HepG2 (cell line): ENCODE data around the gene WASF1. TPM values are rescaled to one million over a fixed set of nuclear protein-coding genes. Genes with fewer than 3 reads are reported as not detected.

Experiments
- ATAC-seq: fragments of 200-7000 bp; cut with Tn5 transposase; 3 replicates; pipeline ENCODE4 v1.9.1; 2020; ENCODE audit warnings: mild to moderate bottlenecking, moderate library complexity
- BruUV-seq: library from RNA; stranded (reverse); fragments of 400-500 nt; replicated peaks from 2 replicates; lab custom pipeline; 2021; lab: Mats Ljungman, UMichigan
- CTCF ChIA-PET: fragments of 300-600 bp; formaldehyde crosslinking; extraction: SDS; loops from one replicate; lab custom pipeline; 2021; ENCODE audit warnings: low total read pairs, inconsistent platforms, low intra/inter-chr PET ratio; lab: Yijun Ruan, JAX
- POLR2A ChIA-PET: fragments of 350-600 bp; sonication (Branson Sonifier 250); formaldehyde crosslinking; loops from one replicate; lab custom pipeline; 2020; ENCODE audit warnings: antibody characterized with exemption, inconsistent platforms; lab: Yijun Ruan, JAX
- DNase-seq: peaks from one replicate; pipeline ENCODE4 v3.0.0-alpha.2; 2015; ENCODE audit warnings: low spot score
- FAIRE-seq: peaks from 3 replicates; lab custom pipeline; 2011; peaks lifted over from hg19 to GRCh38; lab: Jason Lieb, UNC
- H2AFZ ChIP-seq: one replicate; pipeline ENCODE4 v1.6.1; 2011; ENCODE audit warnings: low read length, inconsistent platforms
- H3K27ac ChIP-seq: fragments of 300-600 bp; 3 replicates; pipeline ENCODE4 v1.8.0; 2011; ENCODE audit warnings: mixed run types, mild to moderate bottlenecking, mixed read lengths, low read length, inconsistent platforms; ENCODE audit not compliant: insufficient read depth; ENCODE audit errors: extremely low read length
- H3K27me3 ChIP-seq, 2 experiments: fragments of 200-600 bp in 1 of 2; 2 replicates in 1 of 2; 3 replicates in 1 of 2; pipeline versions ENCODE4 v1.6.0 to v1.8.0; 2011; ENCODE audit warnings: low read length in 2 of 2, mild to moderate bottlenecking in 2 of 2, moderate library complexity in 2 of 2, inconsistent platforms in 1 of 2; ENCODE audit not compliant: insufficient read depth in 2 of 2, control insufficient read depth in 1 of 2
- H3K36me3 ChIP-seq, 2 experiments: fragments of 200-600 bp in 1 of 2; replicated peaks in 1 of 2; 2 replicates in 1 of 2; 3 replicates in 1 of 2; pipeline versions ENCODE4 v1.5.1 to v1.8.0; 2011; ENCODE audit warnings: low read length in 2 of 2, inconsistent platforms in 1 of 2; ENCODE audit not compliant: insufficient read depth in 2 of 2, control insufficient read depth in 1 of 2
- H3K4me1 ChIP-seq: 2 replicates; pipeline ENCODE4 v1.5.1; 2012; ENCODE audit warnings: low read length, inconsistent platforms; ENCODE audit not compliant: insufficient read depth
- H3K4me2 ChIP-seq: 2 replicates; pipeline ENCODE4 v1.6.0; 2011; ENCODE audit warnings: low read depth, low read length, inconsistent platforms
- H3K4me3 ChIP-seq, 3 experiments: fragments of 200-600 bp in 1 of 3; sonication (generic), shearing (Covaris generic) in 1 of 3; replicated peaks in 1 of 3; 2 replicates each; pipeline ENCODE4 v1.5.1; 2011 to 2016; ENCODE audit warnings: low read length in 3 of 3, inconsistent platforms in 2 of 3, low read depth in 2 of 3, mild to moderate bottlenecking in 2 of 3, control low read depth in 1 of 3, mixed read lengths in 1 of 3; ENCODE audit not compliant: insufficient read depth in 1 of 3
- H3K79me2 ChIP-seq: one replicate; pipeline ENCODE4 v1.6.1; 2011; ENCODE audit warnings: low read length, inconsistent platforms; ENCODE audit not compliant: insufficient read depth
- H3K9ac ChIP-seq: 2 replicates; pipeline ENCODE4 v1.6.0; 2011; ENCODE audit warnings: mild to moderate bottlenecking, low read depth, low read length, inconsistent platforms; ENCODE audit not compliant: insufficient read depth
- H3K9me3 ChIP-seq: 2 replicates; pipeline ENCODE4 v1.5.1; 2012; ENCODE audit warnings: mild to moderate bottlenecking, low read length
- H4K20me1 ChIP-seq: 2 replicates; pipeline ENCODE4 v1.6.0; 2011; ENCODE audit warnings: inconsistent platforms, mild to moderate bottlenecking, low read length, moderate library complexity; ENCODE audit not compliant: insufficient read depth
- RAD21 ChIP-seq: fragments of 450-650 bp; formaldehyde crosslinking; IDR thresholded peaks from 2 replicates; pipeline ENCODE4 v1.5.0; 2020; ENCODE audit warnings: mild to moderate bottlenecking
- SMC3 ChIP-seq: IDR thresholded peaks from 2 replicates; pipeline ENCODE4 v1.6.1; 2011; ENCODE audit warnings: low read length, improper control_type of control experiment
- STAG1 ChIP-seq: sonication (generic); formaldehyde crosslinking; IDR thresholded peaks from 2 replicates; pipeline ENCODE4 v1.4.0; 2020; ENCODE audit warnings: missing genetic modification reagents
- ZNF274 ChIP-seq: sonication (generic); formaldehyde crosslinking; IDR thresholded peaks from 2 replicates; pipeline ENCODE4 v1.5.1; 2020; ENCODE audit warnings: mild to moderate bottlenecking, missing genetic modification reagents
- WGBS: methylation state at CpG from one replicate; pipeline ENCODE4 v1.1.6; 2017; ENCODE audit warnings: low lambda C conversion rate; 5-methylcytosine and 5-hydroxymethylcytosine counted together
- in situ Hi-C: cut with HindIII; loops from 2 replicates; pipeline ENCODE4 v1.10.0; 2017; ENCODE audit warnings: low pct_unique_long_range_greater_than_20kb; ENCODE audit not compliant: extremely low pct_ligation_motif_present
- intact Hi-C: fragments of 100-400 bp; cut with micrococcal nuclease; formaldehyde crosslinking; loops from one replicate; pipeline ENCODE4 v1.10.0; 2022; ENCODE audit not compliant: unreplicated experiment
- polyA plus RNA-seq, 8 experiments: library from polyadenylated mRNA; depleted of rRNA in 3 of 8; stranded (reverse) in 7 of 8; unstranded in 1 of 8; fragments of >200 nt; fragmentation: Illumina TruSeq in 4 of 8; extraction: Trizol in 4 of 8; gene quantifications; 2 replicates each; pipeline versions ENCODE4 v1.2.1 to v1.2.3, GENCODE V29; 2011 to 2016; ENCODE audit warnings: low read depth in 4 of 8, missing spikeins in 1 of 8, mixed read lengths in 1 of 8; ENCODE audit not compliant: insufficient read depth in 1 of 8
- total RNA-seq, 5 experiments: library from RNA; depleted of rRNA; stranded (reverse); fragments of >200 nt; fragmentation: Illumina TruSeq; extraction: Trizol; gene quantifications; 2 replicates each; pipeline ENCODE4 v1.2.3, GENCODE V29; 2016; ENCODE audit warnings: low read depth in 1 of 5
- TF ChIP-seq, protein P1 (sequence below): sonication (generic); formaldehyde crosslinking; IDR thresholded peaks from 2 replicates; pipeline ENCODE4 v1.5.0; 2020; ENCODE audit warnings: mild to moderate bottlenecking, missing genetic modification reagents, moderate library complexity

WASF1 gene
- total and polyA plus RNA-seq, 2 of the 13 experiments (the other 11 are each of a cell fraction or from before 2014, with no cell fraction given), result 8.5 to 17.3 TPM

DNA sequence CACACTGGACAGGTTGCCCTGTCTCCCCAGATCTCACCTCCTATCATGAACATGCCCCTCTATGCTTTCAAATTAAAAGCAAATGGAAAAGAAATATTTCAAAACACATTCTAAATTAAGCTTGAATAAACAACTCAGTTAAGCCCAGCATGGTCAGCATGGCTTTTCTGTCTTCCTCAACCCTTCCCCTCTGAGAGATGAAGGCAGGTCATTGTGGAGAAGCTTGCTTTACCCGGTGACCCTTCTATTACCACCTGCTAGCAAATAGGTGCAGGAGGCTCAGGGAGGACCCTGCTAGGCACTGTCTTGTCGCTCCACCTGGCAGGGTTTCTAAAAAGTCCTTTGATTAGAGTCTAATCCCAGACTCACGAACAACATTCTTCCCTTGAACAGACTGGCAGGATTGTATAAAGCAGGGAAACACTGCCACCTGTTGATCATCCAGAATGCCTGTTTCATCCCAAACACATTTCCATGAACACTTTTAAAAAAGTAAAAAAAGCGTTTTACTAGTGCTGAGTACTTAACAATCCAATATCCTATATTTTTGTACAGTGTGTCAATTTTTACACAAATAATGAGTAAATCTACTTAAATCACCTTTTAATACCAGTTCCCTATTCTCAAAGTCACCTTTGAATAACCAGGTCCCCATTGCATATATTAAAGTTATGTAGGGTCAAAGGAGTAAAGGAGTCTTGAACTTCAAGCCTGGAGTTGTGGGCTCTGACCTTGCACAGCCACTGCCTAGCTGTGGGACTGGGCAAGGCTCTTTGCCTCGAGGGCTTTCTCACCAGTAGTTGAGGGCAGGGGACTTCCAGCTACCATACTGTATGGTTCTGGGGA lies 125.9 kb downstream of the WASF1 start:
- under 1% methylated on average over 5 of the region's 5 CpGs for WGBS
- no peaks in the 10 kb centered on the region for H3K9me3 ChIP-seq
- no peaks in the 10 kb centered on the region for H4K20me1 ChIP-seq
- DNase-seq (peak; percentile 36), ATAC-seq (peak; percentile 71), FAIRE-seq (peak; percentile 82)
- no peak overlapping the region for H2AFZ ChIP-seq
- H3K79me2 ChIP-seq, result no peaks in the 10 kb centered on the region
- no peak overlapping the region for H3K9ac ChIP-seq
- no peak overlapping the region for H3K4me2 ChIP-seq
- H3K27ac ChIP-seq, result no peak overlapping the region
- no TSS peak for BruUV-seq
- H3K4me1 ChIP-seq, result peaks cover 10% of the 10 kb centered on the region; the same call in 1 of the 2 replicates
- no peak overlapping the region for H3K4me3 ChIP-seq
- POLR2A ChIA-PET, result no interaction called here
- H3K36me3 ChIP-seq, result no peaks in the 10 kb centered on the region
- intact Hi-C loops, result loop anchor here (1.0 to 5.0 kb wide), 2 partner anchors 334 to 348 kb away; no protein-coding TSS in a partner anchor
- H3K27me3 ChIP-seq, result peaks cover 1 to 22% of the 10 kb centered on the region in 2 experiments; a peak in 3 of 5 replicates
- CTCF ChIA-PET, result interaction anchor here (0.8 to 4.0 kb wide), 2 partner anchors 348 to 526 kb away, joined by 3 to 47 read pairs; no protein-coding TSS in a partner anchor
- TF ChIP-seq SMC3 (peak; percentile 63), ZNF274 (CRISPR knock-in tag) (no peak), RAD21 (CRISPR knock-in tag) (peak; percentile 37; the same call in 1 of the 2 replicates), STAG1 (CRISPR knock-in tag) (peak; percentile 84)
- TF ChIP-seq, protein P1, sequence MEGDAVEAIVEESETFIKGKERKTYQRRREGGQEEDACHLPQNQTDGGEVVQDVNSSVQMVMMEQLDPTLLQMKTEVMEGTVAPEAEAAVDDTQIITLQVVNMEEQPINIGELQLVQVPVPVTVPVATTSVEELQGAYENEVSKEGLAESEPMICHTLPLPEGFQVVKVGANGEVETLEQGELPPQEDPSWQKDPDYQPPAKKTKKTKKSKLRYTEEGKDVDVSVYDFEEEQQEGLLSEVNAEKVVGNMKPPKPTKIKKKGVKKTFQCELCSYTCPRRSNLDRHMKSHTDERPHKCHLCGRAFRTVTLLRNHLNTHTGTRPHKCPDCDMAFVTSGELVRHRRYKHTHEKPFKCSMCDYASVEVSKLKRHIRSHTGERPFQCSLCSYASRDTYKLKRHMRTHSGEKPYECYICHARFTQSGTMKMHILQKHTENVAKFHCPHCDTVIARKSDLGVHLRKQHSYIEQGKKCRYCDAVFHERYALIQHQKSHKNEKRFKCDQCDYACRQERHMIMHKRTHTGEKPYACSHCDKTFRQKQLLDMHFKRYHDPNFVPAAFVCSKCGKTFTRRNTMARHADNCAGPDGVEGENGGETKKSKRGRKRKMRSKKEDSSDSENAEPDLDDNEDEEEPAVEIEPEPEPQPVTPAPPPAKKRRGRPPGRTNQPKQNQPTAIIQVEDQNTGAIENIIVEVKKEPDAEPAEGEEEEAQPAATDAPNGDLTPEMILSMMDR (CRISPR knock-in tag), result peak; percentile 72
- in situ Hi-C loops, result loop anchor here (5.0 kb wide), 2 partner anchors 351 to 526 kb away; no protein-coding TSS in a partner anchor
